Measurements from ENCODE around the gene PGAM5. TPM values are rescaled to one million over a fixed set of nuclear protein-coding genes. Genes with fewer than 3 reads are reported as not detected.

Gene PGAM5
- polyA plus RNA-seq, 1 donor from 2014 or later, result 32.5 TPM

GRCh38 chr12:132687211-132688164, 23.2 kb upstream of the PGAM5 start, which contains the start of the genes POLE and PXMP2:
POLE (minus strand) TSS chr12:132687342; CDS start chr12:132687315, 27 bp downstream.
PXMP2 (plus strand) TSS chr12:132687587; CDS start chr12:132687671, 84 bp downstream.
- Histone ChIP-seq H3K4me3 (ENCODE audit: low read length) (peak within 1 kb of the TSS; percentile 70), H3K79me2 (replicated peaks; ENCODE audit: insufficient read depth, low read length) (peaks cover 19% of the 10 kb centered on the region), H3K9ac (ENCODE audit: low read length) (peak within 1 kb of the TSS; percentile 66), H3K36me3 (ENCODE audit: insufficient read depth, low read length) (no peaks in the 10 kb centered on the region), H3K4me2 (ENCODE audit: low read length) (no peak within 1 kb of the TSS), H3K27me3 (ENCODE audit: insufficient read depth, low read depth, low read length) (peaks cover 3% of the 10 kb centered on the region), H3F3A (ENCODE audit: insufficient read depth, low read length, poor library complexity, severe bottlenecking) (no peaks in the 10 kb centered on the region), H3K9me3 (ENCODE audit: low read length) (no peaks in the 10 kb centered on the region), H2AFZ (ENCODE audit: low read depth, low read length) (no peak within 1 kb of the TSS), H4K20me1 (ENCODE audit: insufficient read depth) (no peaks in the 10 kb centered on the region), H3K27ac (ENCODE audit: low read length) (no peak within 1 kb of the TSS), H3K9me2 (ENCODE audit: insufficient read depth, low read length) (no peaks in the 10 kb centered on the region)
- no peak for TF ChIP-seq TAF1 (IDR thresholded peaks at IDR 0.05; ENCODE audit: low read depth)
- TF ChIP-seq CTCF (IDR thresholded peaks at IDR 0.05; ENCODE audit: poor library complexity, severe bottlenecking), result peak; percentile 28
- TF ChIP-seq RAD21 (conservative IDR thresholded peaks at IDR 0.05), result no peak
- TF ChIP-seq POLR2AphosphoS5 (IDR thresholded peaks at IDR 0.05), result peak; percentile 63
- TF ChIP-seq EZH2 (IDR thresholded peaks at IDR 0.05; ENCODE audit: borderline replicate concordance, insufficient read depth, low read length, poor library complexity, severe bottlenecking), result no peak
- TF ChIP-seq EP300 (conservative IDR thresholded peaks at IDR 0.05; ENCODE audit: poor library complexity, severe bottlenecking), result peak; percentile 64
- TF ChIP-seq REST (IDR thresholded peaks at IDR 0.05; ENCODE audit: borderline replicate concordance), result peak; percentile 1
- peak; percentile 17 for TF ChIP-seq SMC3 (conservative IDR thresholded peaks at IDR 0.05; ENCODE audit: poor library complexity)
- peak; percentile 98 for TF ChIP-seq MXI1 (conservative IDR thresholded peaks at IDR 0.05; ENCODE audit: poor library complexity, severe bottlenecking)

- Histone ChIP-seq H2AFZ (ENCODE audit: low read depth, low read length) (no peak overlapping the region), H4K20me1 (ENCODE audit: insufficient read depth) (no peaks in the 10 kb centered on the region), H3K27ac (ENCODE audit: low read length) (no peak overlapping the region), H3K27me3 (ENCODE audit: insufficient read depth, low read depth, low read length) (peaks cover 3% of the 10 kb centered on the region), H3K79me2 (replicated peaks; ENCODE audit: insufficient read depth, low read length) (peaks cover 9% of the 10 kb centered on the region), H3K4me2 (ENCODE audit: low read length) (no peak overlapping the region), H3F3A (ENCODE audit: insufficient read depth, low read length, poor library complexity, severe bottlenecking) (no peaks in the 10 kb centered on the region), H3K9ac (ENCODE audit: low read length) (no peak overlapping the region), H3K4me3 (ENCODE audit: low read length) (peak overlapping the region; percentile 60), H3K9me2 (ENCODE audit: insufficient read depth, low read length) (no peaks in the 10 kb centered on the region), H3K9me3 (ENCODE audit: low read length) (no peaks in the 10 kb centered on the region), H3K36me3 (ENCODE audit: insufficient read depth, low read length) (no peaks in the 10 kb centered on the region)
- TF ChIP-seq RAD21 (conservative IDR thresholded peaks at IDR 0.05) (no peak), EP300 (conservative IDR thresholded peaks at IDR 0.05; ENCODE audit: poor library complexity, severe bottlenecking) (no peak), REST (IDR thresholded peaks at IDR 0.05; ENCODE audit: borderline replicate concordance) (no peak), EZH2 (IDR thresholded peaks at IDR 0.05; ENCODE audit: borderline replicate concordance, insufficient read depth, low read length, poor library complexity, severe bottlenecking) (no peak)
Observed at GRCh38 chr12:132689227-132689626, 21.4 kb upstream of the PGAM5 start.
